GM21447 (cell line): ENCODE measurements around the gene NEB.
"Not testable (repeated sequence)": the region's sequence is repeated elsewhere in the genome, so short reads cannot be mapped to it uniquely, and the experiment has no call there.

ENCODE experiments used
- ATAC-seq: cut with Tn5 transposase; IDR thresholded peaks from one replicate; pipeline ENCODE4 v1.9.1; 2021; ENCODE audit not compliant: unreplicated experiment

The NEB gene

GRCh38 chr2:151698134-151698533, 36.1 kb downstream of the NEB start:
- not testable (repeated sequence) for ATAC-seq

- no peak for ATAC-seq
Observed at GRCh38 chr2:151695778-151696177, 38.5 kb downstream of the NEB start.

- ATAC-seq, result no peak
Observed at GRCh38 chr2:151691631-151692030, 42.6 kb downstream of the NEB start.

- no peak for ATAC-seq
Observed at GRCh38 chr2:151688719-151689118, 45.6 kb downstream of the NEB start.

GRCh38 chr2:151682459-151683003, 51.7 kb downstream of the NEB start:
- no peak for ATAC-seq

GRCh38 chr2:151681051-151681450, 53.2 kb downstream of the NEB start:
- no peak for ATAC-seq

GRCh38 chr2:151679994-151680393, 54.3 kb downstream of the NEB start:
- ATAC-seq, result no peak

GRCh38 chr2:151678849-151679248, 55.4 kb downstream of the NEB start:
- ATAC-seq, result no peak

- no peak for ATAC-seq
Observed at GRCh38 chr2:151673016-151673415, 61.3 kb downstream of the NEB start.

- no peak for ATAC-seq
Observed at GRCh38 chr2:151672277-151672676, 62.0 kb downstream of the NEB start.

- no peak for ATAC-seq
Observed at GRCh38 chr2:151670846-151671597, 63.3 kb downstream of the NEB start.

GRCh38 chr2:151670346-151670745, 63.9 kb downstream of the NEB start:
- no peak for ATAC-seq

GRCh38 chr2:151669585-151670081, 64.6 kb downstream of the NEB start:
- no peak for ATAC-seq

GRCh38 chr2:151668737-151669136, 65.5 kb downstream of the NEB start:
- no peak for ATAC-seq

- ATAC-seq, result no peak
Observed at GRCh38 chr2:151665959-151666358, 68.3 kb downstream of the NEB start.

GRCh38 chr2:151664520-151664919, 69.8 kb downstream of the NEB start:
- ATAC-seq, result no peak

- ATAC-seq, result no peak
Observed at GRCh38 chr2:151661625-151662024, 72.7 kb downstream of the NEB start.

GRCh38 chr2:151658081-151658480, 76.2 kb downstream of the NEB start:
- ATAC-seq, result no peak

GRCh38 chr2:151657667-151658076, 76.6 kb downstream of the NEB start:
- no peak for ATAC-seq

- no peak for ATAC-seq
Observed at GRCh38 chr2:151655663-151656398, 78.4 kb downstream of the NEB start.

- ATAC-seq, result no peak
Observed at GRCh38 chr2:151654891-151655290, 79.4 kb downstream of the NEB start.

- no peak for ATAC-seq
Observed at GRCh38 chr2:151654085-151654484, 80.2 kb downstream of the NEB start.
